ENCODE data around the gene MYH9. TPM values are rescaled to one million over a fixed set of nuclear protein-coding genes. Genes with fewer than 3 reads are reported as not detected.
"Not testable (repeated sequence)": the region's sequence is repeated elsewhere in the genome, so short reads cannot be mapped to it uniquely, and the experiment has no call there.

Gene MYH9
- total and polyA plus RNA-seq, 4 donors: 32.3 to 150 (median 98.7) TPM

DNA sequence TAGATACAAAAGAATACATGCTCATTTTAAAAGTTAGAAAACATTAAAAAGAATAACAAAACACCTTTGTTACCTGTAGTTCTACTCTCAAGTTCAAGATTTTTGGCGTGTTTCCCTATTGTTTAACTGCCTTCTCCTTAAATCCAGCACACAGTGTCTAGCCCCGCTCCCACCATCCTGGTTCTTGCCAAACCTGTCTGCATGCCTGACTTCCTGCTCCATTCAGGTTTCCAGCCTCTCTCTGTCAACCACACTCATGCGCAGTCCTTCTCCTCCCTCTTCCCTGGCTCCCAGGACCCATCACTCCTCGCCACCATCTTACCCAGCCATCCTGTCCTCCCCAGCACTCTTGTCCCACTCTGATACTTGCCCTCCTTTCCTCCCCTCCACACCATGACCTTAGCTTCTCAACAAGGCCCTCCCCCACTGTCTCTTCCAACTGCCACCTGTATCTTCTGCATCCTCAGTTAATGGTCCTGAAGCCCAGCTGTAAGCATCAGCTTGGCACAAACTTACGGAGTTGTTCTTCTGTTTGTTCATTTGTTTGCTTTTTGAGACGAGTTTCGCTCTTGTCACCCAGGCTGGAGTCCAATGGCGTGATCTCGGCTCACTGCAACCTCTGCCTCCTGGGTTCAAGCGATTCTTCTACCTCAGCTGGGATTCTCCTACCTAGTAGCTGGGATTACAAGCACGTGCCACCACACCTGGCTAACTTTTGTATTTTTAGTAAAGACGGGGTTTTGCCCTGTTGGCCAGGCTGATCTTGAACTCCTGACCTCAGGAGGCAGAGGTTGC, 7.5 kb upstream of the MYH9 start (continued):
- TF ChIP-seq, protein P1, sequence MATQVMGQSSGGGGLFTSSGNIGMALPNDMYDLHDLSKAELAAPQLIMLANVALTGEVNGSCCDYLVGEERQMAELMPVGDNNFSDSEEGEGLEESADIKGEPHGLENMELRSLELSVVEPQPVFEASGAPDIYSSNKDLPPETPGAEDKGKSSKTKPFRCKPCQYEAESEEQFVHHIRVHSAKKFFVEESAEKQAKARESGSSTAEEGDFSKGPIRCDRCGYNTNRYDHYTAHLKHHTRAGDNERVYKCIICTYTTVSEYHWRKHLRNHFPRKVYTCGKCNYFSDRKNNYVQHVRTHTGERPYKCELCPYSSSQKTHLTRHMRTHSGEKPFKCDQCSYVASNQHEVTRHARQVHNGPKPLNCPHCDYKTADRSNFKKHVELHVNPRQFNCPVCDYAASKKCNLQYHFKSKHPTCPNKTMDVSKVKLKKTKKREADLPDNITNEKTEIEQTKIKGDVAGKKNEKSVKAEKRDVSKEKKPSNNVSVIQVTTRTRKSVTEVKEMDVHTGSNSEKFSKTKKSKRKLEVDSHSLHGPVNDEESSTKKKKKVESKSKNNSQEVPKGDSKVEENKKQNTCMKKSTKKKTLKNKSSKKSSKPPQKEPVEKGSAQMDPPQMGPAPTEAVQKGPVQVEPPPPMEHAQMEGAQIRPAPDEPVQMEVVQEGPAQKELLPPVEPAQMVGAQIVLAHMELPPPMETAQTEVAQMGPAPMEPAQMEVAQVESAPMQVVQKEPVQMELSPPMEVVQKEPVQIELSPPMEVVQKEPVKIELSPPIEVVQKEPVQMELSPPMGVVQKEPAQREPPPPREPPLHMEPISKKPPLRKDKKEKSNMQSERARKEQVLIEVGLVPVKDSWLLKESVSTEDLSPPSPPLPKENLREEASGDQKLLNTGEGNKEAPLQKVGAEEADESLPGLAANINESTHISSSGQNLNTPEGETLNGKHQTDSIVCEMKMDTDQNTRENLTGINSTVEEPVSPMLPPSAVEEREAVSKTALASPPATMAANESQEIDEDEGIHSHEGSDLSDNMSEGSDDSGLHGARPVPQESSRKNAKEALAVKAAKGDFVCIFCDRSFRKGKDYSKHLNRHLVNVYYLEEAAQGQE (IDR thresholded peaks at IDR 0.05): no peak

DNA sequence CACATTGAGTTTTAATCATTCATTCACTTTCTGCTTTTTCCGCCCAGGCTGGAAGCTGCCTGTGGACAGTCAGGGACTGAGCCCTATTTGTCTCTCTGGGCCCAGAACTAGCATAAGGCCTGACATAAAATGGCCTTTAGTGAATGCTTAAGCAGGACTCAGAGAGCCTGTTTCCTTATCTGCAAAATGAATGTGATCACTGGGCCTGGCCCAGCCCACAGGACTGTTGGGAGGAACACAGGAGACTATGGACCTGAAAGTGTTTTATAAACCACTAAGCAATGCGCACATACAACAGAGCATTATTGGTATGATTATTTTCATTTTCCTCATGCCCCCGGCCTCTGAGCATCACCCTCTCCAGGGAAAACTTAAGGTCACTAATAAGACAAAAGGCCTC, 3.9 kb upstream of the MYH9 start:
- no peak for TF ChIP-seq TAF1 (conservative IDR thresholded peaks at IDR 0.05)
- H3K4me1 ChIP-seq (ENCODE audit: control insufficient read depth in 4 of 4, insufficient read depth in 4 of 4, low read length in 3 of 4): peaks cover 0 to 3% (median 0%) of the 10 kb centered on the region in 4 donors
- no peaks in the 10 kb centered on the region for H3K9me3 ChIP-seq (ENCODE audit: control insufficient read depth in 4 of 4, low read length in 3 of 4)
- 92% methylated on average over 3 of the region's 3 CpGs for WGBS
- no peaks in the 10 kb centered on the region for H3K27me3 ChIP-seq (ENCODE audit: control insufficient read depth in 4 of 4, insufficient read depth in 4 of 4, low read length in 3 of 4)
- no peaks in the 10 kb centered on the region for H3K36me3 ChIP-seq (ENCODE audit: control insufficient read depth in 4 of 4, insufficient read depth in 3 of 4, low read depth in 1 of 4, low read length in 3 of 4)
- H3K27ac ChIP-seq (ENCODE audit: low read depth in 1 of 2, low read length in 2 of 2): no peak overlapping the region
- no peak for DNase-seq (ENCODE audit: low spot score)
- no peak overlapping the region for H3K4me3 ChIP-seq (ENCODE audit: low read depth in 1 of 3, low read length in 3 of 3)
- no peak overlapping the region for H3K9ac ChIP-seq (ENCODE audit: low read depth in 1 of 2, low read length in 2 of 2)

DNA sequence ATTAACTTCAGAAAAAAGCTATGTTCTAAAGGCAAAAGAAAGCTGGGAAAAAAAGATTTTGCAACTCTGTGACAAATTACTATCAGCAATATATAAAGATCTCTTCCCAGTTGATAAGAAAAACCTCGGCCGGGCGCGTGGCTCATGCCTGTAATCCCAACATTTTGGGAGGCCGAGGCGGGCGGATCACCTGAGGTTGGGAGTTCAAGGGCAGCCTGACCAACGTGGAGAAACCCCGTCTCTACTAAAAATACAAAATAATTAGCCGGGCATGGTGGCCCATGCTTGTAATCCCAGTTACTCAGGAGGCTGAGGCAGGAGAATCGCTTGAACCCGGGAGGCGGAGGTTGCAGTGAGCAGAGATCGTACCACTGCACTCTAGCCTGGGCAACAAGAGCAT, 1.4 kb upstream of the MYH9 start:
- not testable (repeated sequence) for H3K36me3 ChIP-seq (ENCODE audit: control insufficient read depth in 4 of 4, insufficient read depth in 3 of 4, low read depth in 1 of 4, low read length in 3 of 4); H3K9me3 ChIP-seq (ENCODE audit: control insufficient read depth in 4 of 4, low read length in 3 of 4); H3K4me3 ChIP-seq (ENCODE audit: low read depth in 1 of 3, low read length in 3 of 3); H3K9ac ChIP-seq (ENCODE audit: low read depth in 1 of 2, low read length in 2 of 2); H3K27me3 ChIP-seq (ENCODE audit: control insufficient read depth in 4 of 4, insufficient read depth in 4 of 4, low read length in 3 of 4); H3K27ac ChIP-seq (ENCODE audit: low read depth in 1 of 2, low read length in 2 of 2); DNase-seq (ENCODE audit: low spot score)
- H3K4me1 ChIP-seq (ENCODE audit: control insufficient read depth in 4 of 4, insufficient read depth in 4 of 4, low read length in 3 of 4): peaks cover 1 to 20% (median 15%) of the 10 kb centered on the region in 4 donors
- 92% methylated on average over 14 of the region's 14 CpGs for WGBS

DNA sequence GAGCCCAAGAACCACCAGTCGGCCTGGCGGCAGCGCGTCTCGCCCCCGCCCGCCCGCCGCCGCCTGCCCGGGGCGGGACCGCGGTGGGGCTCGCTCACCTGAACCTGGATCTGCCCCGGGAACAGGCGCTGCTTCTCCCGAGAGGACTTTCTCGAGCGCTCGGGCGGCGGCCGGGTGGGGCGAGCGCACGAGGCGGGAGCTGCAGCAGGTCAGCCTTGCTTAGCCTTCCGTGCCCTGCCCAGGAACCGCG, 133 bp downstream of the MYH9 start:
- H3K4me3 ChIP-seq (ENCODE audit: low read depth in 1 of 3, low read length in 3 of 3): peak overlapping the region; percentile 82 to 100 (median 91)
- H3K9me3 ChIP-seq (ENCODE audit: control insufficient read depth in 4 of 4, low read length in 3 of 4): no peaks in the 10 kb centered on the region
- TF ChIP-seq EGR1 (IDR thresholded peaks at IDR 0.05; ENCODE audit: low read depth in 2 of 2) (no peak), SP1 (IDR thresholded peaks at IDR 0.05) (no peak), NR2F2 (IDR thresholded peaks at IDR 0.05) (no peak), TAF1 (conservative IDR thresholded peaks at IDR 0.05) (no peak), HNF4G (IDR thresholded peaks at IDR 0.05) (no peak), FOXA1 (IDR thresholded peaks at IDR 0.05) (no peak), FOXA2 (IDR thresholded peaks at IDR 0.05) (no peak), JUND (IDR thresholded peaks at IDR 0.05) (no peak), HNF4A (conservative IDR thresholded peaks at IDR 0.05) (no peak), GABPA (IDR thresholded peaks at IDR 0.05 in 1 of 2, conservative IDR thresholded peaks at IDR 0.05 in 1 of 2) (no peak), RAD21 (IDR thresholded peaks at IDR 0.05) (no peak), YY1 (IDR thresholded peaks at IDR 0.05) (no peak)
- TF ChIP-seq, protein P2, sequence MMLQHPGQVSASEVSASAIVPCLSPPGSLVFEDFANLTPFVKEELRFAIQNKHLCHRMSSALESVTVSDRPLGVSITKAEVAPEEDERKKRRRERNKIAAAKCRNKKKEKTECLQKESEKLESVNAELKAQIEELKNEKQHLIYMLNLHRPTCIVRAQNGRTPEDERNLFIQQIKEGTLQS (IDR thresholded peaks at IDR 0.05): no peak
- TF ChIP-seq, protein P3, sequence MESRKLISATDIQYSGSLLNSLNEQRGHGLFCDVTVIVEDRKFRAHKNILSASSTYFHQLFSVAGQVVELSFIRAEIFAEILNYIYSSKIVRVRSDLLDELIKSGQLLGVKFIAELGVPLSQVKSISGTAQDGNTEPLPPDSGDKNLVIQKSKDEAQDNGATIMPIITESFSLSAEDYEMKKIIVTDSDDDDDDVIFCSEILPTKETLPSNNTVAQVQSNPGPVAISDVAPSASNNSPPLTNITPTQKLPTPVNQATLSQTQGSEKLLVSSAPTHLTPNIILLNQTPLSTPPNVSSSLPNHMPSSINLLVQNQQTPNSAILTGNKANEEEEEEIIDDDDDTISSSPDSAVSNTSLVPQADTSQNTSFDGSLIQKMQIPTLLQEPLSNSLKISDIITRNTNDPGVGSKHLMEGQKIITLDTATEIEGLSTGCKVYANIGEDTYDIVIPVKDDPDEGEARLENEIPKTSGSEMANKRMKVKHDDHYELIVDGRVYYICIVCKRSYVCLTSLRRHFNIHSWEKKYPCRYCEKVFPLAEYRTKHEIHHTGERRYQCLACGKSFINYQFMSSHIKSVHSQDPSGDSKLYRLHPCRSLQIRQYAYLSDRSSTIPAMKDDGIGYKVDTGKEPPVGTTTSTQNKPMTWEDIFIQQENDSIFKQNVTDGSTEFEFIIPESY (IDR thresholded peaks at IDR 0.05): no peak
- TF ChIP-seq, protein P1 (IDR thresholded peaks at IDR 0.05): no peak
- TF ChIP-seq, protein P4, sequence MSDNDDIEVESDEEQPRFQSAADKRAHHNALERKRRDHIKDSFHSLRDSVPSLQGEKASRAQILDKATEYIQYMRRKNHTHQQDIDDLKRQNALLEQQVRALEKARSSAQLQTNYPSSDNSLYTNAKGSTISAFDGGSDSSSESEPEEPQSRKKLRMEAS (IDR thresholded peaks at IDR 0.05): no peak
- H3K4me1 ChIP-seq (ENCODE audit: control insufficient read depth in 4 of 4, insufficient read depth in 4 of 4, low read length in 3 of 4): peaks cover 1 to 32% (median 25%) of the 10 kb centered on the region in 4 donors
- peak overlapping the region in 1 of 2 donors; percentile 87 for H3K9ac ChIP-seq (ENCODE audit: low read depth in 1 of 2, low read length in 2 of 2)
- H3K27ac ChIP-seq (ENCODE audit: low read depth in 1 of 2, low read length in 2 of 2): peak overlapping the region; percentile 93 to 100
- no peak for DNase-seq (ENCODE audit: low spot score)
- no peaks in the 10 kb centered on the region for H3K36me3 ChIP-seq (ENCODE audit: control insufficient read depth in 4 of 4, insufficient read depth in 3 of 4, low read depth in 1 of 4, low read length in 3 of 4)
- 0% methylated on average over 31 of the region's 31 CpGs for WGBS
- H3K27me3 ChIP-seq (ENCODE audit: control insufficient read depth in 4 of 4, insufficient read depth in 4 of 4, low read length in 3 of 4): no peaks in the 10 kb centered on the region
